T-helper 2 cell treated with Interferon-gamma antibody and Interleukin-4, amounts not matched to agents 100 ng/mL and 5 ng/mL, for 36 hours (primary cell): Measurements from ENCODE around the gene PTPN18. TPM values are rescaled to one million over a fixed set of nuclear protein-coding genes. Genes with fewer than 3 reads are reported as not detected.
"Not testable (repeated sequence)": the region's sequence is repeated elsewhere in the genome, so short reads cannot be mapped to it uniquely, and the experiment has no call there.

Source experiments
- intact Hi-C: fragments of 100-400 bp; cut with micrococcal nuclease; formaldehyde crosslinking; loops from one replicate; pipeline ENCODE4 v1.15.1; 2023
- total RNA-seq: library from RNA; stranded (reverse); gene quantifications from 2 replicates; pipeline ENCODE4 v1.2.3, GENCODE V29; 2022

PTPN18 gene, protein sequence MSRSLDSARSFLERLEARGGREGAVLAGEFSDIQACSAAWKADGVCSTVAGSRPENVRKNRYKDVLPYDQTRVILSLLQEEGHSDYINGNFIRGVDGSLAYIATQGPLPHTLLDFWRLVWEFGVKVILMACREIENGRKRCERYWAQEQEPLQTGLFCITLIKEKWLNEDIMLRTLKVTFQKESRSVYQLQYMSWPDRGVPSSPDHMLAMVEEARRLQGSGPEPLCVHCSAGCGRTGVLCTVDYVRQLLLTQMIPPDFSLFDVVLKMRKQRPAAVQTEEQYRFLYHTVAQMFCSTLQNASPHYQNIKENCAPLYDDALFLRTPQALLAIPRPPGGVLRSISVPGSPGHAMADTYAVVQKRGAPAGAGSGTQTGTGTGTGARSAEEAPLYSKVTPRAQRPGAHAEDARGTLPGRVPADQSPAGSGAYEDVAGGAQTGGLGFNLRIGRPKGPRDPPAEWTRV
- total RNA-seq: 95.2 and 95.5 TPM in 2 replicates

DNA sequence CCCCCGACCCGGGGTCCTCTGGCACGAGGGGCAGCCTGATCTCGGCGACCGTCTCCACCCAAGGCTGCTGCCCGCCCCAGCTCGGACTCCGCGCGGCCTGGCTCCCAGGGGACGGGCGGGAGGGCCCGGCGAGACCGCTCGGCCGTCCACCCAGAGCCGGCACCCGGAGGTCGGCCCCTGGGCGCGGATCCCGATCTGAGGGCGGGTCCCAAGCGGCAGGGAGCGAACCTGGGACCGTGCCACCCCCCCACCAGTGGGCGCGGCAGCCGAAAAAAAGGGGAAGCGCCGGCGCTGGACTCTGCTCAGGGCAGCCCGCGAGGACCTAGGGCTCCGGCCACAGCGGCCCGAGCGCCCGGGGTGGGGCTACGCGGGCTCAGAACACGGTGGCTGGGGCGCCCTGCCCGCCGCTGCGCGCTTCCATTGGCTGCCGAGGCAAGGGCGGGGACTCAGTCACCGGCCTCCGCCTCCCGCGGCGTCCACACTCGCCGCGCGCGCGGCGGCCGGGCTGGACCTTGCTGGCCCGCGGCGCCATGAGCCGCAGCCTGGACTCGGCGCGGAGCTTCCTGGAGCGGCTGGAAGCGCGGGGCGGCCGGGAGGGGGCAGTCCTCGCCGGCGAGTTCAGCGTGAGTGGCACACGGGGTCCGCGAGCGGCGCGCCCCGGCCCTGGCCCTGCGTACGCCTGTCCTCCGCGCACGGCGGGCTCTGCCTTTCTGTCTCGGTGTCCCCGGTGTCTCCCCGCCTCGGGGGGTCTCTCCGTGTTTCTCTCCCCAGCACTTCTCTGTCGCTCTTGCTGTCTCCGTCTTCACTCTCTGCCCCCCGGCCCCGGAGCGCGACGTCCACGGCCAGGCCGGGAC is at the start of gene PTPN18:
TSS of gene PTPN18 (plus strand) at position 479 of the 854 bp plus-strand sequence. CDS start at position 531, 52 bp downstream.
- intact Hi-C loops: loop anchor here (1.0 kb wide), 3 partner anchors 14 to 35 kb away; partner anchors contain the start of gene IMP4

DNA sequence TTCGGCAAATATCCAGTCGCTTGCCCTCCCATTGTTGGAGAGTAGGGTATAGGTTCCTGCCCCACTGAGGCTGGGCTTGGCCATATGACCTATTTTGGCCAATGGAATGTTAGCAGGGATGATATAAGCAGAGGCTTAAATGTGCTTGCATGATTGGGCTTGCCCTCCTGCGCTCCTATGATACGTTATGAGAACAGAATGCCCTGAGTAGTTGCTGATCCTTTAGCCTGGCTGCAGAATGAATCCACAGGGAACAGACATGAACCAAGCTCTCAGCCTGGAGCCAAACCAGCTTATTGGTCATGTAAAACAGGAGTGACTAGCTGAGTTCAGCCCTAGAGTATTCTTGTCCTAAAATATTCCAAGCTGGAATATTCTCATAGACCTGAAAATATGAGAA is 48.0 kb upstream of the PTPN18 start:
- intact Hi-C loops: no loop called here

DNA sequence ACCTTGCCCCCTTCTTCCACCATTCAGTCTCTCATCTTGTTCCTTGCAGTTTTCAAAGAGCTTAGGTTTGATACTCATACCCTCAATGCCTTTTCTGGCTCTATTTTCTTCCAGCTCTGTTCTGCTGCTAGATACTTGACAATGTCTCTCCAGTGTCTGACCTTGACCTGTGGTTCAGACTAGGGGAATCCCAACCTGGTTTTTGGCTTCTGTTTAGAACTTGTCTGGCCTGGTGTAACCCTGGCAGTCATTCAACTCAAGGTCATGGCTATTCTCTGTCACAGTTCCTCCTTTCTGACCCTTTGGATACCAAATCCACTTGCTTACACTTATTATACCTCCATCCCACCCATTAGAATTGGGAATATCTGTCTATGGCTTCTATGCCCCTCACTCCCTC is 45.0 kb upstream of the PTPN18 start:
- intact Hi-C loops: no loop called here

DNA sequence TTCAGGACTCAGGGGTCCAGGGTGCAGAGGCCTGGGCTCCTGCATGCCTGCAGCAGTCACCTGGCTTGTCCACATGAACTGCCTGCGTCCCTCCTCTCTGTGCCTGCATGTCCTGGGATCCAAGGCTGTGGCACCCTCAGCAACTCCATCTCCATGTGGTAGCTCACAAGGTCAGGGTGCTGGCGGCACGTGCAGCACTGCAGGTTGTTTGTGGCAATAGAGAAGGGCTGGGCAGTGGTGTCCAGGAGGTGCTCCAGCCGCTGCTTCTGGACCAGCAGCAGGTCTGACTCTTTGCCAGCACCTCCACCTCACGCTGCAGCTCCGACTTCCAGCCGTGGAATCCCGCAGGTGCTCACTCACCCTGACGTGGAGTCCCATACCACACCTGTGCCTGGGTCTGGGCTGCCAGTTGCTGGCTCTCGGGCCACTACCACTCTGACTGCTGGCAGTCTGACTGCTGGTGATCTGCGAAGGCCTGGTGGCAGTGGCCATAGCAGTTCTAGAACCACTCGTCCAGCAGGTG is 42.0 kb upstream of the PTPN18 start:
- intact Hi-C loops: no loop called here

DNA sequence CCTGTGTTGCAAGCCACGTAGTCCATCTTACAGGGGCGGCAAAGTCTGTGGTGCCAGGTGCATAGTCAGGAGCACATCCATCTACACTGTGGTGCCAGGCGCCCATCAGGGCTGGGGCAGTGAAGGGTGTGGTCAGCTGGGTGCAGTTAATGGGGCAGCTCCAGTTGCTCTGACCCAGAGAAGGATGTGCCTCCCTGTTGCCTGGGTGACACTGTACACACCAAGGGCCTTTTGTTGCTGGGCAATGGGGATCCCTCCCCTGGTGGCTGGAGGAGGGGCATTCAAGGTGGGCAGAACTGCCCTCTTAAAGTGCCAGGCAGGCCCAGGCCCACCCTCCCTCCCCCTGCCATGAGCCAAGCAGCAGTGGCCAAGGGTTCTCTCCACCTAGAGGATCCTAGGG is 41.5 kb upstream of the PTPN18 start:
- intact Hi-C loops: no loop called here

DNA sequence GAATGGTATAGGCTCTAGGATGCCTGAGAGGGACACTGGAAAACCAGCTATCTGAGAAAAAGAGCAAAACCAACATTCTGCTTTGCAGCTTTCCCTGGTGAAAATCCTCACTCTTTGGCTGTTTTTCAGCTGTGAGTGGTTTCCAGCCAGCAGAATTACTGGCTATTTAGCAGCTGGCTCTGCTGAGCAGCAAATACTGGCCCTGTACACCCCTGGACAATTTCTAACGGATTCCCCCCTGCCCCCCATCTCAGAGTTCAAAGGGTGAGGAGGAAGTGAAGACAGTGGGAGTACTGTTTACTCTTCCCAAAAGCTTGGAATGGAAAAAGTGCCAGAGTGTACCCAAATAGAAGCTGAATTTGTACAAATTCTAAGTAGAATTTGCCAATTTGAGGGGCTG is 39.3 kb upstream of the PTPN18 start:
- intact Hi-C loops: no loop called here

DNA sequence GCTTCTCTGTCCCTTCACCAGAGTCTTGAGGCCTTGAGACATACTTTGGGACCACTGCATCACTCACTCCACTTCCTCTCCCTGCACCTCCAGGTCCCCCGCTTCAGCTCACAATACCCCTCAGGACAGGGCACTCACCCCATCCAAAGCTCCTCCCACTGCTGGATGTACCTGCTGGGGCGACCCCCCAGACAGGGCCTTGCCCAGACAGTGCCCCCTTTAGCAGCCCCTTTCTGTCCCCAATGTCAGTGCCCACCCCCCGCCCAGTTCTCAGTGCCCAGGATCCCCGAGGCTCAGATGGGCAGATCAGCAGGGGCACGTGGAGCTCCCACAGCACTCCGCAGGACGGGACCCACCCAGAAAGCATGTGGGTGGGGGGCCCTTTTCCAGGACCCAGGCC is 37.0 kb upstream of the PTPN18 start:
- intact Hi-C loops: no loop called here

DNA sequence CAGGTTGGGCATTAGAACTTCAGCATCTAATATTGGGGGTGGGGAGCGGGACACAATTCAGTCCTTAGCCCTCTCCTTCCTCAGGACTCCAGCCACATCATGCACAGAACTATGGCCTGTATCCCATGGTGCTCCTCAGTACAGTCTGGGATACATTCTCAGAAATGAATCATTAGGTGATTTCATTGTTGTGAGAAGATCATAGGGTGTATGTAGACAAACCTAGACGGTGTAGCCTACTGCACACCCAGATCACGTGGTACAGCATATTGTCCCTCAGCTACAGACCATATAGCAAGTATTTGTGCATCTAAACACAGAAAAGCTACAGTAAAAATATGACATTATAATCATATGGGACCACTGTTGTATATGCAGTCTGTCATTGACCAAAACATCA is 36.3 kb upstream of the PTPN18 start:
- intact Hi-C loops: no loop called here

DNA sequence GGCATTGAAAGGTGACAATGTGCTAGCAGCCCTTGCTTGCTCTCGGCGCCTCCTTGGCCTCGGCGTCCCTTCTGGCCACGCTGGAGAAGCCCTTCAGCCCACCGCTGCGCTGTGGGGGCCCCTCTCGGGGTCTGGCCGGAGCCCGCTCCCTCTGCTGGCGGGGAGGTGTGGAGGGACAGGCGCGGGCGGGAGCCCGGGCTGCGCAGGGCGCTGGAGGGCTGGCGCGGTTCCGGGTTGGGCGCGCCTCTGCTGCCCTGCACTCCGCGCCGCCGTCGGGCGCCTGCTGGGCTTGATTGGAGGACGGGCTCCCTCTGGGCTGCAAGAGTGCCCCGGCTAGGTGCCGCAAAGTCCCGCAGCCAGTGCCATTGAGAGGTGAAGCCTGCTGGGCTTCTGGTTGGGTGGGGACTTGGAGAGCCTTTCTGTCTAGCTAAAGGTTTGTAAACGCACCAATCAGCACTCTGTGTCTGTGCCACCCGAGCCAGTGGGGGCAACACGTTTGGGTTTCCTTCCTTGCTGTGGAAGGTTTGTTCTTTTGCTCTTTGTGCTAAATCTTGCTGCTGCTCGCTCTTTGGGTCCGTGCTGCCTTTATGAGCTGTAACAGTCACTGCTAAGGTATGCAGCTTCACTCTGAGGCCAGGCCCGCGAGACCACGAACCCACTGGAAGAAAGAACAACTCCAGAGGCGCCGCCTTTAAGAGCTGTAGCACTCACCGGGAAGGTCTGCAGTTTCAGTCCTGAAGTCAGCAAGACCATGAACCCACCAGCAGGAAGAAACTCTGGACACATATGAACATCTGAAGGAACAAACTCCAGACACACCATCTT is 27.9 kb upstream of the PTPN18 start:
- intact Hi-C loops: no loop called here

DNA sequence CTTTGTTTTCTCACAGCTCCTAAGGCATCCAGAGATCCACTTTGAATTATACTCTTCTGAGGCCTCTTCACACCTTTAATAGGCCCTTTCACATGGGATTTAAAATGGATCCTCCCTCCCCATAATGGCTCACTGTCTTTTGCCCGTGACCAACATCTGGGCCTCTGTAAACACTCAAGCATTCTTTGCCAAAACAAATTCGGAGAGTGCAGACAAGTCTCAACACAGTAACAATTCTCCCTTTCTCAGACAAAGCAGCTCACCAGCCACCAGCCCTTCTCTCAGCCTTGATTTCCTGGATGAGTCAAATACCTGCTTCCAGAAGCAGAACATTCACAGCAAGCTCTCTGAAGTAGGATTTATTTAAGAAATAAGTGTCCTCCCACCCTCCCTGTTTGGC is 27.1 kb upstream of the PTPN18 start:
- intact Hi-C loops: no loop called here

DNA sequence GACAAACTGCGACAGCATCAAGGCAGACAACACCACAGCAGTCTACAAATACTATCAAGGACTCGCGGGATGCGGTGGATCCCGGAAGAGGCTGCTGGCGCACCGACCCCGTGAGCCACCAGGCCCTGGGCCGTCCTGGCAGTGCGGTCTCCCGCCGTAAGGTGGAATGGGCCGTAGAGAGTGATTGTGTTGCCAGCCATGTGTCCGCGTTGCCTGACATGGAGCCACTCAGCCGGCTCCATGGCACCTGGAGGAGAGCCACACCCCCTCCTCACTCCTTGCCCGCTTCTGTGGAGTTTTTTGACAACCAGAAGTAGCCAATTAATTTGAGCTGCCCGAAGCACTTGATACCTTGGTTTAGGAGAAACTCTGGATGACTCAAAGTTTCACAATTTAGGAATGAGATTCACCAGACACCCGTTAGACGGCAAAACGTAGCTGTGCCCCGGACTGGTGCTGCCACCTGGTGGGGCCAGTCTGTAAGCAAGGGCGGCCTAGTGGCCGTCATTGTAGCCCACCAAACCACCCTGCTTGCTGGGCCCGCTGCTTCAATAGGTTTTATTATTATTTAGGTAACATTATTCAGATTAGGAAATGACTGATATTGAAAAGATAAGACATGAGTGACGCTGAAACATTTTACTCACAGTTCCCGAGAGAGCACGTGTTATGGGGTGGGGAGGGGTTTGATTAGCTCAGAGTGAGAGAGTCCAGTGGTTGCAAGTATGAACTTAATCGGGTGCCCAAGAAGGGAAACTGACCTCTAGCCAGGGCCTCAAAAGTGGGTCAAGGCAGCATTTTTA is 23.4 kb upstream of the PTPN18 start:
- intact Hi-C loops: loop anchor here (1.0 kb wide), 3 partner anchors 150 to 396 kb away; partner anchors contain the start of gene MZT2B

DNA sequence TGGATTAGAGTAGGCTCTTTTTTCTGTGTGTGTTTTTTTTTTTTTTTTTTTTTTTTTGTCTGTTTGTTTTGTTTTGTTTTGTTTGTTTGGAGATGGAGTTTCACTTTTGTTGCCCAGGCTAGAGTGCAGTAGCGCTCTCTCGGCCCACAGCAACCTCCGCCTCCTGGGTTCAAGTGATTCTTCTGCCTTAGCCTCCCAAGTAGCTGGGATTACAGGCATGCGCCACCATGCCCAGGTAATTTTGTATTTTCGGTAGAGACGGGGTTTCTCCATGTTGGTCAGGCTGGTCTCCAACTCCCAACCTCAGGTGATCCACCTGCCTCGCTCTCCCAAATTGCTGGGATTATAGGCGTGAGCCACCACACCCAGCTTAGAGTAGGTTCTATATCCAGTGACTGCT is 22.6 kb upstream of the PTPN18 start:
- intact Hi-C loops: not testable (repeated sequence)

DNA sequence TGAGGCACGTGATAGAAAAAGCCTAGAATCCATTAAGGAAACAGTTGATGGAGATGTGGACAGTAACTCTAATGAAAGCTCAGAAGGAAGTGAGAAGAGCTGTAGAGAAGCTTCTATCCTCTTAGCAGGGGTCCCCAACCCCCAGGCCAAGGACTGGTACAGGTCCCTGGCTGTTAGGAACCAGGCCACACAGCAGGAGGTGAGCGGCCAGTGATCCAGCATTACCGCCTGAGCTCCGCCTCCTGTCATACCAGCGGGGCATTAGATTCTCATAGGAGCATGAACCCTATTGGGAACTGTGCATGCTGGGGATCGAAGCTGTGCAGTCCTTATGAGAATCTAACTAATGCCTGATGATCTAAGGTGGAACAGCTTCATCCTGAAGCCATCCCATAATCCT is 21.8 kb upstream of the PTPN18 start:
- intact Hi-C loops: no loop called here

DNA sequence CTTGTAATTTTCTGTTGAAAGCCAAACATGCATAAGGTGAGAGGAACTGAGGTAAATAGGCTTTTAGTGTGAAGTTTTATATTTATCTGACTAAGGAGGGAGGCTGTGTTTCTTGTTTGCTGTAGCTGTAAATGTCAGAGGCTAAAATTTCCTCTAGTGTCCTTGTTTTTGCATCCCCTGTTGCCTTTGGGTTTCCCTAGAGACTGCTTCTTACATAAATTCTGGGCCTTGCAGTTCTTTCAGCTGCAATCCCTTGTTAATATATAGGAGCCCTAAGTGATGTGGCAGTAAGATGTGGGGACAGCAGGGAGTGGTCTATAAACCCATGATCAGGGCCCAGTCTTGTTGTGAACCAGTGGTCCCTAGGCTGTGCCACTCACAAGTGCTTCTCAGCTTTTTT is 20.6 kb upstream of the PTPN18 start:
- intact Hi-C loops: no loop called here

DNA sequence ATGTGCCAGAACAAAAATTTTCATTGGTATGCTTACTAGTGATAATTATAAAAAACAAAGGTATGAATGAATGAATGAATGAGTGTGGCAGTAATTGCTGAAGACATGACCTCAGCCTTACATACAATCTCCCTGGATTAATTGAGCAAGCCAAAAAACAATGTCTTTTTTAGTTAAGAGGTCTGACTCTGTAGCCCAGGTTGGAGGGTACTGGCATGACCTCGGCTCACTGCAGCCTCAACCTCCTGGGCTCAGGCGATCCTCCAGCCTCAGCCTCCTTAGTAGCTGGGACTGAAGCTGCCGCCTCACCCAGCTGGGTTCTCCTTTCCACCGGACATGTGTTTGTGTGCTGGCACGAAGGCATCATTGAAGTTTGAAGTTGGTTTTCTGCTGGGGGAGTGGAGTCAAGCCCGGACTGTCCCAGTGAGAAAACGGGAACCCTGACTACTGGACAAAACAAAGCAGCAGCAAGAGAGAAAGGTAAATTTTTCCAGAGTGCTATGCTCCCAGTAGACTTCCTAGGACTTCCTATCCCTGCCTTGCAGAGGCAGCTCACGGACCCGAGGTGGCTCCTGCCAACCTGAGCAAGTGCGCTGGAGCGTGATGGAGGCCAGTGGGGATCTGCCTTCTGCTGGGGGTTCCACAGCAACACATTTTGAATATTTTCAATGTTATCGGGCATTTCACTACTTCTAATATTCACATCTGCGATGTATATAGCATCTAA is 19.5 kb upstream of the PTPN18 start:
- intact Hi-C loops: no loop called here

DNA sequence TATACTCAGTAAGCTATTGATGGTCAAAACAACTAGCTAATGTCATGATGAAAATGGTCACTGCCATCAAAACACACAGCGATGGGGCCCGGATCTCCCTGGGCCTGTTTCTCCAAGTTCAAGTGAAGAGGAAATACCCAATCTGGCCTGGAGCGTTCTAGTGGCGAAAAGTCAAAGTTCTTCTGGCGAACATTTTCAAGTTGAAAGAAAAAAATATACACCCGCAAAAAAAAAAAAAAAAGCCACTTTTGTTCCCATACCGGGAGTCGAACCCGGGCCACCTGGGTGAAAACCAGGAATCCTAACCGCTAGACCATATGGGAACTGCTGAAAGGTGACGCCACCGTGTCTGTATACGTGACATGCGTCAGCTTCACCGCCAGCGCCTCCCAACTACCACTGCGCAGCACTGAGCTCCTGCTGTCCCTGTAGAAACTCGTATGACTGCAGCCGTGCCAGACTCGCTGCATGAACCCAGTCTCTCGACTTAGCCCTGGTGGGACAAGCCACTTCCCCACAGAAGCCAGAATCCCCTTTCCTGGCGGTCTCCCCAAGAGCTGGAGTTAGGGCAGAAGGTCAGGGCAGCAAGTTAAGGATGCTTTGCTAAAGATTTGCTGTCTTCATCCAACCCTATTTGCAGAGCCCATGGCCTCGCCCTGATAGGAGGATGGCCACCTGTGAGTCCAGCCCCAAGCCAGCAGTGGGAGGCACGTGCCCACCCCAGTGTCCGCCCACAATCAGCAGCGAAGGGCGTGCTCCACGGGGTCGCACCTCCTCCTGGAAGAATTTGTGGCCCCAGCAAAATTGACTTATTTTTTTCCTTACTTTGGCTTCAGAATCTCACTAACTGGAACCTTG is 18.8 kb upstream of the PTPN18 start:
- intact Hi-C loops: no loop called here

DNA sequence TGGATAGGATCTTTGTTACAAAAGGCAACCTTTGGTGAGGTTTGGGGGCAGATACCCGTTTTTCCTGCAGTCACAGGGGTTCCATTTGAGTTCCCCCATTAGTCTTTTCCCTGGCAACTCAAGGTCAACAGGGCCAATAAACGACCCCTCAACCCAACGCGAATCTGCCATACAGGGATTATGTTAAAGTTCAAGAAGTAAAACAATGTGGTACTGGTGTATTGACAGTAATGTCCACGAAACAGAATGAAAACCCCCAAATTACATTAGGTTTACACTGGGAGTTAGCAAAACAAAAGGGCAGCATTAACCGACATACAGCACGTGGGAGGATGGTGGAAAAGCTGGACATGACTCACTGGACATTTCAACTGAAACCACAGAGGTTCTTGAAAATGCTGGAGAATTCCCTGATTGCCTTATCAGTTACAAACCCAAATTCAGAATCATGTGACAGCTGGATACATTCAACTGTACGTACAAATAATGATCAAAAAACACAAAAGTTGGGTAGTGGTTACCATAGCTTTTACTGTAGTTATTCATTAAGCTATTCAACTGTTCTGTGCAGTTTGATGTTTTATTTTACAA is 18.0 kb upstream of the PTPN18 start:
- intact Hi-C loops: no loop called here

DNA sequence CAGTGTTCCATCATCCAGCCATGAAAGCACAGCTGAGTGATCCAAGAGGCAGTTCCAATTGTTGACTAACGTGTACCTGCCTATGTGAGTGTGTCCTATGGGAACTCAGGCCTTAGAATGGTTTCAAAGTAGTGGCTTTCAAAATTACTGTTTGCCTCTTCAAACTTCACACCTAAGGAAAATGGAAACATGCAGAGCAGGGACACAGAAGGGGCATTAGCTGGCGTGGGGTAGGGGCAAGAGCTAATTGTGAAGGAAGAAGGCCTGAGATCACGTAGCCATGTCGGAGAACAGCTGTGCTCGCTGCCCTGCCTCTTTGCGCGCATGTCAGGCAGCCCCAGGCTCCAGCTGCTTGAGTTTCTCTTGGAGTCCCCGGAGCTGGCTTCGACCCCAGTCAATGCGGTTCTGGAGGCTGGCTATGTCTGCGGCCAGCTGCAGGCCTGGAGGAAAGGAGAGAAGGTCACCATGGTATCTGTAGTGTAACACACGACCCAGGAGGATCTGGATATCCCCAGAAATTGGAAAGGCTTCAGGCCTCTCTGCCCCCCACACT is 17.0 kb upstream of the PTPN18 start:
- intact Hi-C loops: no loop called here
